Smooth muscle cell (in vitro differentiated cells): ENCODE measurements around the gene TGOLN2. TPM values are rescaled to one million over a fixed set of nuclear protein-coding genes. Genes with fewer than 3 reads are reported as not detected.

Experiments used
- DNase-seq: peaks from one replicate; lab custom pipeline; 2025; ENCODE audit not compliant: unreplicated experiment; lab: John Stamatoyannopoulos, UW
- H2AFZ ChIP-seq: fragments of 200-600 bp; sonication (generic); 2 replicates; pipeline ENCODE4 v1.6.0; 2016; ENCODE audit warnings: antibody characterized with exemption, low read depth, mild to moderate bottlenecking
- H3F3A ChIP-seq: fragments of 200-600 bp; sonication (generic); 2 replicates; pipeline ENCODE4 v1.6.0; 2017; ENCODE audit warnings: antibody characterized with exemption, low read depth
- H3K27ac ChIP-seq: fragments of 200-600 bp; sonication (generic); 2 replicates; pipeline ENCODE4 v1.5.1; 2016; ENCODE audit warnings: low read depth, mild to moderate bottlenecking
- H3K27me3 ChIP-seq: fragments of 200-600 bp; sonication (generic); 2 replicates; pipeline ENCODE4 v1.6.1; 2016; ENCODE audit warnings: low read depth, mild to moderate bottlenecking
- H3K36me3 ChIP-seq: fragments of 200-600 bp; sonication (generic); 2 replicates; pipeline ENCODE4 v1.5.1; 2016; ENCODE audit warnings: low read depth
- H3K4me1 ChIP-seq: fragments of 200-600 bp; sonication (generic); 2 replicates; pipeline ENCODE4 v1.5.1; 2016; ENCODE audit warnings: low read depth
- H3K4me2 ChIP-seq: fragments of 200-600 bp; sonication (generic); 2 replicates; pipeline ENCODE4 v1.6.0; 2016; ENCODE audit warnings: mild to moderate bottlenecking
- H3K4me3 ChIP-seq: fragments of 200-600 bp; sonication (generic); 2 replicates; pipeline ENCODE4 v1.5.1; 2016; ENCODE audit warnings: mild to moderate bottlenecking
- H3K79me2 ChIP-seq: fragments of 200-600 bp; sonication (generic); 2 replicates; pipeline ENCODE4 v1.6.0; 2016; ENCODE audit warnings: low read depth, mild to moderate bottlenecking
- H3K9ac ChIP-seq: fragments of 200-600 bp; sonication (generic); 2 replicates; pipeline ENCODE4 v1.6.0; 2016; ENCODE audit warnings: low read depth
- H3K9me3 ChIP-seq: fragments of 200-600 bp; sonication (generic); replicated peaks from 2 replicates; pipeline ENCODE4 v1.5.1; 2016; ENCODE audit warnings: low read depth
- H4K20me1 ChIP-seq: fragments of 200-600 bp; sonication (generic); 2 replicates; pipeline ENCODE4 v1.6.0; 2016; ENCODE audit warnings: low read depth
- CTCF ChIP-seq: fragments of 200-600 bp; sonication (generic); IDR thresholded peaks from 2 replicates; pipeline ENCODE4 v1.5.1; 2017; ENCODE audit warnings: borderline replicate concordance, mild to moderate bottlenecking, antibody characterized with exemption; ENCODE audit not compliant: insufficient read depth, poor library complexity, severe bottlenecking
- WGBS: methylation state at CpG from one replicate; pipeline ENCODE4 v1.1.7; 2016; ENCODE audit warnings: low lambda C conversion rate; 5-methylcytosine and 5-hydroxymethylcytosine counted together
- polyA plus RNA-seq: library from polyadenylated mRNA; unstranded; fragments of >200 nt; fragmentation: Nextera tagmentation; extraction: Ambion mirVana; gene quantifications from 2 replicates; pipeline ENCODE4 v1.2.1, GENCODE V29; 2016
- total RNA-seq: library from RNA; depleted of rRNA; stranded (reverse); fragments of >200 nt; gene quantifications from 2 replicates; pipeline ENCODE4 v1.2.3, GENCODE V29; 2014

The TGOLN2 gene
- total and polyA plus RNA-seq, 2 experiments from 2014 or later = 34.4 to 52.0 TPM

GRCh38 chr2:85329181-85329651, 1.4 kb upstream of the TGOLN2 start:
- peaks cover 30% of the 10 kb centered on the region for H3K4me1 ChIP-seq
- no peaks in the 10 kb centered on the region for H3F3A ChIP-seq
- peak overlapping the region; percentile 68 for H3K4me3 ChIP-seq
- no peaks in the 10 kb centered on the region for H3K36me3 ChIP-seq
- DNase-seq = no peak
- no peaks in the 10 kb centered on the region for H3K9me3 ChIP-seq
- H3K27me3 ChIP-seq = no peaks in the 10 kb centered on the region
- H2AFZ ChIP-seq = no peak overlapping the region
- H3K9ac ChIP-seq = no peak overlapping the region
- peaks cover 33% of the 10 kb centered on the region for H3K79me2 ChIP-seq
- H4K20me1 ChIP-seq = peaks cover 30% of the 10 kb centered on the region
- peak overlapping the region; percentile 88 for H3K4me2 ChIP-seq
- H3K27ac ChIP-seq = no peak overlapping the region
- TF ChIP-seq CTCF = no peak

GRCh38 chr2:85327160-85327821, 498 bp downstream of the TGOLN2 start:
- peak overlapping the region; percentile 94 for H3K27ac ChIP-seq
- H3K4me1 ChIP-seq = peaks cover 30% of the 10 kb centered on the region
- 7% methylated on average over 40 of the region's 41 CpGs for WGBS
- no peaks in the 10 kb centered on the region for H3K27me3 ChIP-seq
- peak overlapping the region; percentile 68 for H3K4me3 ChIP-seq
- DNase-seq = peak; percentile 51
- H3K9me3 ChIP-seq = no peaks in the 10 kb centered on the region
- H3K4me2 ChIP-seq = peak overlapping the region; percentile 88
- peak overlapping the region; percentile 85 for H2AFZ ChIP-seq
- H3K9ac ChIP-seq = peak overlapping the region; percentile 94
- H4K20me1 ChIP-seq = peaks cover 48% of the 10 kb centered on the region
- H3K36me3 ChIP-seq = no peaks in the 10 kb centered on the region
- peaks cover 43% of the 10 kb centered on the region for H3K79me2 ChIP-seq
- TF ChIP-seq CTCF = no peak
- no peaks in the 10 kb centered on the region for H3F3A ChIP-seq

GRCh38 chr2:85326406-85327159, 1.2 kb downstream of the TGOLN2 start:
- H3K9ac ChIP-seq = peak overlapping the region; percentile 94
- H2AFZ ChIP-seq = no peak overlapping the region
- H3K36me3 ChIP-seq = no peaks in the 10 kb centered on the region
- WGBS = 46% methylated on average over 32 of the region's 32 CpGs
- H3K79me2 ChIP-seq = peaks cover 49% of the 10 kb centered on the region
- peak overlapping the region; percentile 68 for H3K4me3 ChIP-seq
- no peaks in the 10 kb centered on the region for H3K9me3 ChIP-seq
- peaks cover 1% of the 10 kb centered on the region for H3F3A ChIP-seq
- peaks cover 30% of the 10 kb centered on the region for H3K4me1 ChIP-seq
- TF ChIP-seq CTCF = no peak
- H3K4me2 ChIP-seq = peak overlapping the region; percentile 88
- H3K27ac ChIP-seq = peak overlapping the region; percentile 94
- H4K20me1 ChIP-seq = peaks cover 54% of the 10 kb centered on the region
- no peak for DNase-seq
- no peaks in the 10 kb centered on the region for H3K27me3 ChIP-seq
